Stimulated activated CD8-positive, alpha-beta memory T cell treated with anti-CD3 and anti-CD28 coated beads, Interleukin-4, amount 100 ng/mL, for 1 hour (primary cell): ENCODE results near the gene SCN3B.
A peak's percentile ranks its signal among the peaks of the same experiment; 100 is the strongest.

ENCODE experiments used
- DNase-seq, 2 donors: peaks; one replicate each; pipeline ENCODE4 v3.0.0-alpha.2; 2020; ENCODE audit warnings: low read depth in 2 of 2, low spot score in 1 of 2

SCN3B gene

DNA sequence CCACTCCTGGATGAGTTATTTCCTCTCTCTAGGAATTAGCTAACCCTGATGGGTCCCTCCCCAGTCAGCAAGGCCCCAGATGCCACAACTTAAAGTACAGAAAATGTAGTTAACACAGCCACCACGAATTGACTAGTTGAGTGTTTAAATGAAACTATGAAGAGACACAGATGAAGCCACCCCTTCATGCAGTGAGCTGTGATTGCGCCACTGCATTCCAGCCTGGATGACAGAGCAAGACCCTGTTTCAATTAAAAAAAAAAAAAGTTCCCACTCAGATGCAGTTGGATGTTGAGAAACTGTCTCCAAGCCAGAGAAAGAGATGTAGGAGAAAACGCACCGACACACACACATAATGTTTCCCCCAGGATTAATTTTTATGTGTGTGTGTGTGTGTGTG lies 53.3 kb downstream of the SCN3B start:
- DNase-seq, result no peak

- no peak for DNase-seq
Measured at GRCh38 chr11:123597859-123598258, 56.6 kb downstream of the SCN3B start.

- DNase-seq, result no peak
Measured at GRCh38 chr11:123594921-123595320, 59.5 kb downstream of the SCN3B start.

GRCh38 chr11:123594188-123594901 lies 60.1 kb downstream of the SCN3B start:
- no peak for DNase-seq

GRCh38 chr11:123593570-123593969 lies 60.9 kb downstream of the SCN3B start:
- no peak for DNase-seq

- DNase-seq, result no peak
Measured at GRCh38 chr11:123590296-123590912, 64.0 kb downstream of the SCN3B start.

- DNase-seq, result no peak
Measured at GRCh38 chr11:123588864-123589262, 65.6 kb downstream of the SCN3B start.

GRCh38 chr11:123588117-123588863 lies 66.1 kb downstream of the SCN3B start:
- no peak for DNase-seq

DNA sequence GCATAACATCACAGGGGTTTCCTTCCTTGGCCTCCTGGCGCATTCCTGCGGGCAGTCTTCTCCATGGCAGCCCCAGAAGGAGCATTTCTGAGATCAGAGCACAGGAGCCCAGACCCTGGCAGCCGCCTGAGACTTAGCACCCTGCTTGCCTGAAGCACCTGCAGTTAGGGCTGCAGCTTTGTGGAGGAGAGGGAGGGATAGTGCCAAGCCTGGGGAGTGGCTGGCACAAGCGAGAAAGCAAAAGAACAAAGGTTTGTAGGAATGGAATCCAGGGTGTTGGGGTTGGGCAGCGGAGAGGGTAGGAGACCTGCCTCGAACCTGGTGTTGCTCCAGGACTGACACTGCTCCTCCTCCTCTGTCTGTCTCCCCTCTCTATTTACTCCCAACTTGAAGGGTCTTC lies 66.9 kb downstream of the SCN3B start:
- DNase-seq, result no peak

- DNase-seq, result no peak
Measured at GRCh38 chr11:123587044-123587443, 67.4 kb downstream of the SCN3B start.

DNA sequence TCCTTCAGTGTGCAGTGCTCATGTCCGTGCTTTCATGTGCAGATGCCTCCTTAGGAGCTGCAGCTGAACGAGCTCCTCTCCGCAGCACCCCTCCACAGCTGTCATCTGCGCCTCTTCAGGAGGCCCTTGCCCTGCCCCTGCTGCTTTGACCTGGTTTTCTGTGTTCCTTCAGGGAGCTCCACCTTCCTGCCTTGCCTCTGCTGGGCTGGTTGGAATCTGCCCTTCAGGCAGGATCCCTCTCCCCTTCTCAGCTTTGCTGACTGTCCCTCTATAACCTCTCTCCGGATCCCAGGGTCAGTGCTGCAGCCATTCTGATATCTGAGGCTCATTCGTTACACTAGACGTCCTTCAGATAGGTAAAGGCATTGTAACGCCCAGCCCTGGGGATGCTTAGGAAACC lies 67.9 kb downstream of the SCN3B start:
- no peak for DNase-seq

DNA sequence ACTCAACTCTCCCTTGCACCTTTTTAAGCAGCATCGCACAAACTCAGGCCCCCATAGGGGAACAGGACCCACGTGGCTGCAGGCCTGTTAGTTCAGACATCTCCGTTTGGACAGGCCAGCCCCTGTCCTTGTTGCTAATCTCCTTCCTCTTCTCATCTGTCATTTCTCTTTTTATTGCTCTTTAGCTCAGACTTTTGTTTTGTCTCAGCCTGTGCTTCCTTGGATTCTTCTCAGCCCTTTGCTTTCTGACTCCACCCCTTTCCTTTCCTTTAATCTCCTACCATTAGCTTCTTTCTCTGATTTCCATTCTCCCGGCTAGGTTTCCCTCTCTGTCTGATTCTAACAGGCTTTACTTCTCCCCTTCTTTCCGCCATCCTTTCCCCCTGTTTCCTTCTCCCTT lies 68.7 kb downstream of the SCN3B start:
- no peak for DNase-seq

DNA sequence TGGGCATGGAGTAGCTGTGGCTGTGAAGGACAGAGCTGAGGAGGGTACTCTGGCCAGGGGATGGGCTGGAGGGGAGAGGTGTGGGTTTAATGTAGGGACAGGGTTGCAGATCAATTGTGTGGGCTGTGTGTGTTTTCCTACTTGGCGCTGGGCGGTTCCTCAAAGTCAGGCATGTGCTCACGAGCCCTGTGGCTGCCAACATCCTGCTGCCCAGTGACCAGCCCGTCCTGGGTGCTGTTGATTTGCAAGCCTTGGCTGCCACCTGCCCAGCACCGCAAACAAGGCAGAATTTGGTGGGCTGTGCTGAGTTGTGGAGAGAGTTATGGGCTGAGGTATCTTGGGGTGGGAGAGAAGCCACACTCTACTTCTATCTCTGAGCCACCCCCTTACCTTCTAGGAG lies 69.2 kb downstream of the SCN3B start:
- DNase-seq, result no peak

GRCh38 chr11:123584737-123585136 lies 69.7 kb downstream of the SCN3B start:
- no peak for DNase-seq

DNA sequence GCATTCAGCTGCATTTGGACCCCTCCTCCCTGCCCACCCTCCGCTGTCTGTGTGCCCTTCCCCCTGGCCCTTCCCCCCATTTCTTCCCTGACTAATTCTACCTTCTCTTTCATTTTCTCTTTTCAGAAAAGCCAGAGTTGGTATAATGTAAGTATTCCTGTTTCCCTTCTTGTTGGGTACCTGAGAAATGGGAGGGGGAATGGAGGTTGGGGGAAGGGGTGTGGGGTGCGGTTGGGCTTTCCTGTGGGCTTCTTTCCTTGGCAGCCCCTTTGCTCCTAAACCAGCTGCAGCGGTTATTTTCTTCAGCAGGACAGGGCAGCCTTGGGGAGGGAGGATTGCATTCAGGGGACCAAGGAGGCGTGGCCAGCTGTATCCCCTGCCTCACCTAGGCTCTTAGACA lies 70.2 kb downstream of the SCN3B start:
- DNase-seq, result no peak

- no peak for DNase-seq
Measured at GRCh38 chr11:123582992-123583504, 71.4 kb downstream of the SCN3B start.

DNA sequence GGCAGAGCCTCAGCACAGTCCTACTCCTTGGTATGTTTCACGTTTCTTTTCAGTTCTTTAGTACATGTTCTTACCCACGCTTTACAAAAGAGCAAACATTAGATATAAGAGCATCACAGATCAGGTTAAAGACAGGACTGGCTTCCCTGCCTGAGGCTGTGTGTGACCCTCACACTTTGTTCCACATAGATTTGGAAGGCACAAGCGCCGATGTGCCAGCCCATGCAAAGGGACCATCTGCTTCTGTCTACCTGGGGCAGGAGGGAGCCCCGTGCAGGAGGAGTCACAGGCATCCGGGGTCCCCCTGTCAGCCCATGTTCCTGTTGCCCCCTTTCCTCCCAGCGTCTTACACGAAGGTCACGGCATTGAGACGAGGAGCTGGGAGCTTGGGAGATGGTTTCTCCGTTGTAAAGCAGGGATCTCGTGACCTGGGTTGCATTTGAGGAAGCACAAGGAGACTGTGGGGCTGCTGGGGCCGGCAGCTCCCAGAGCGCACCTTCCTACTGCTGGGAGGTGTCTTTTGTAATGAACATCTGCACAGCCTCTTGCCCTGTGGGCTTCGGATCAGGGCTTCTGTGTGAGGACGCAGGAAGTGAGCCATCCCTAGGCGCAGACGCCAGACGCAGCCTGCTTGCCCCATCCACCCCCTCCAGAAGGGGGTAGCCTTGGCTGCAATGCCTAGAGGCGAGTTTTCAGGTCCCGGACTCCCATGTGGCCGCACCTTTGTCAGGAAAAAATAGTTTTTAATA lies 72.6 kb downstream of the SCN3B start:
- no peak for DNase-seq

GRCh38 chr11:123580557-123581275 lies 73.7 kb downstream of the SCN3B start:
- peak; percentile 24 to 40 for DNase-seq

GRCh38 chr11:123580137-123580536 lies 74.3 kb downstream of the SCN3B start:
- no peak for DNase-seq

GRCh38 chr11:123579482-123579812 lies 75.0 kb downstream of the SCN3B start:
- no peak for DNase-seq
